SK-N-SH (cell line): ENCODE measurements around the gene TNXB. TPM values are rescaled to one million over a fixed set of nuclear protein-coding genes. Genes with fewer than 3 reads are reported as not detected.

Source experiments
- CTCF ChIA-PET: fragments of 300-600, 350-600 bp; formaldehyde crosslinking; extraction: SDS; loops from one replicate; lab custom pipeline; 2021; lab: Yijun Ruan, JAX
- POLR2A ChIA-PET: fragments of 350-600 bp; sonication (Branson Sonifier 250); formaldehyde crosslinking; extraction: SDS; loops from one replicate; lab custom pipeline; 2020; ENCODE audit warnings: antibody characterized with exemption, inconsistent platforms; lab: Yijun Ruan, JAX
- DNase-seq: peaks from one replicate; pipeline ENCODE4 v3.0.0; 2012
- H2AFZ ChIP-seq: fragments of 200-600 bp; sonication (generic); 2 replicates; pipeline ENCODE4 v1.8.1; 2016; ENCODE audit warnings: antibody characterized with exemption, mild to moderate bottlenecking, low read depth
- H3F3A ChIP-seq: fragments of 200-600 bp; sonication (generic); replicated peaks from 2 replicates; pipeline ENCODE3; 2016; ENCODE audit warnings: antibody characterized with exemption, mild to moderate bottlenecking; ENCODE audit not compliant: insufficient read depth
- H3K27ac ChIP-seq, 2 experiments: fragments of 200-500 bp in 1 of 2; fragments of 200-600 bp in 1 of 2; sonication (Bioruptor generic) in 1 of 2; sonication (generic), shearing (Covaris generic) in 1 of 2; 2 replicates each; pipeline versions ENCODE4 v1.5.1 to v1.6.1; 2014 to 2016; ENCODE audit warnings: low read depth in 2 of 2, inconsistent platforms in 1 of 2, low read length in 1 of 2, mild to moderate bottlenecking in 1 of 2, mixed read lengths in 1 of 2
- H3K27me3 ChIP-seq: fragments of 200-600 bp; sonication (generic), shearing (Covaris generic); 2 replicates; pipeline ENCODE4 v1.6.1; 2016; ENCODE audit warnings: mixed run types; ENCODE audit not compliant: insufficient read depth
- H3K36me3 ChIP-seq, 2 experiments: fragments of 200-500 bp in 1 of 2; fragments of 200-600 bp in 1 of 2; sonication (Bioruptor generic) in 1 of 2; sonication (generic) in 1 of 2; replicated peaks in 1 of 2; 2 replicates each; pipeline versions ENCODE3 to v1.5.1; 2014 to 2016; ENCODE audit warnings: low read length in 1 of 2, mild to moderate bottlenecking in 1 of 2; ENCODE audit not compliant: insufficient read depth in 2 of 2, control insufficient read depth in 1 of 2
- H3K4me1 ChIP-seq, 2 experiments: fragments of 200-500 bp in 1 of 2; fragments of 200-600 bp in 1 of 2; sonication (Bioruptor generic) in 1 of 2; sonication (generic), shearing (Covaris generic) in 1 of 2; 2 replicates each; pipeline versions ENCODE4 v1.5.1 to v1.6.1; 2014 to 2016; ENCODE audit warnings: low read depth in 1 of 2, low read length in 1 of 2, mixed run types in 1 of 2; ENCODE audit not compliant: insufficient read depth in 2 of 2, control insufficient read depth in 1 of 2
- H3K4me2 ChIP-seq: fragments of 200-600 bp; sonication (generic), shearing (Covaris generic); 2 replicates; pipeline ENCODE4 v1.6.1; 2017; ENCODE audit warnings: mixed run types
- H3K4me3 ChIP-seq, 2 experiments: fragments of 200-500 bp in 1 of 2; fragments of 200-600 bp in 1 of 2; sonication (Bioruptor generic) in 1 of 2; sonication (generic), shearing (Covaris generic) in 1 of 2; 2 replicates each; pipeline versions ENCODE4 v1.5.1 to v1.8.1; 2014 to 2016; ENCODE audit warnings: low read depth in 2 of 2, inconsistent platforms in 1 of 2, low read length in 1 of 2, mild to moderate bottlenecking in 1 of 2, mixed read lengths in 1 of 2, moderate library complexity in 1 of 2
- H3K79me2 ChIP-seq: fragments of 200-600 bp; sonication (generic); 2 replicates; pipeline ENCODE4 v1.8.1; 2017; ENCODE audit warnings: mild to moderate bottlenecking; ENCODE audit not compliant: insufficient read depth
- H3K9ac ChIP-seq: fragments of 200-600 bp; sonication (generic); 2 replicates; pipeline ENCODE4 v1.6.1; 2017; ENCODE audit warnings: mixed run types
- H3K9me2 ChIP-seq: fragments of 200-600 bp; sonication (generic); 2 replicates; pipeline ENCODE4 v1.6.1; 2017; ENCODE audit warnings: mixed run types
- H3K9me3 ChIP-seq: fragments of 200-600 bp; sonication (generic); 2 replicates; pipeline ENCODE4 v1.6.1; 2017; ENCODE audit warnings: mixed run types, mild to moderate bottlenecking, moderate library complexity
- H4K20me1 ChIP-seq: fragments of 200-600 bp; sonication (generic); 2 replicates; pipeline ENCODE4 v1.6.1; 2017; ENCODE audit warnings: mild to moderate bottlenecking, mixed run types; ENCODE audit not compliant: insufficient read depth
- ELF1 ChIP-seq: IDR thresholded peaks from 2 replicates; pipeline ENCODE4 v1.4.0; 2012
- FOSL2 ChIP-seq: IDR thresholded peaks from 2 replicates; pipeline ENCODE4 v1.4.0; 2012; ENCODE audit warnings: low read depth, mild to moderate bottlenecking, moderate library complexity, borderline replicate concordance
- FOXJ3 ChIP-seq: sonication (generic); formaldehyde crosslinking; IDR thresholded peaks from 2 replicates; pipeline ENCODE4 v1.5.1; 2020; ENCODE audit warnings: mild to moderate bottlenecking, missing genetic modification reagents
- FOXM1 ChIP-seq: IDR thresholded peaks from 2 replicates; pipeline ENCODE4 v1.4.0; 2012; ENCODE audit warnings: low read depth, mild to moderate bottlenecking
- GABPA ChIP-seq: IDR thresholded peaks from 2 replicates; pipeline ENCODE4 v1.4.0; 2012; ENCODE audit warnings: low read depth, mild to moderate bottlenecking
- GATA2 ChIP-seq: sonication (generic); formaldehyde crosslinking; IDR thresholded peaks from 2 replicates; pipeline ENCODE4 v1.5.0; 2020; ENCODE audit warnings: mild to moderate bottlenecking, missing genetic modification reagents
- JUND ChIP-seq: IDR thresholded peaks from 2 replicates; pipeline ENCODE4 v1.4.0; 2012
- MXI1 ChIP-seq: IDR thresholded peaks from 2 replicates; pipeline ENCODE4 v1.6.1; 2012; ENCODE audit warnings: mild to moderate bottlenecking, low read depth, low read length, improper control_type of control experiment
- NRF1 ChIP-seq: IDR thresholded peaks from 2 replicates; pipeline ENCODE4 v1.6.1; 2012; ENCODE audit warnings: low read depth, mild to moderate bottlenecking, low read length
- POLR2AphosphoS5 ChIP-seq: IDR thresholded peaks from 2 replicates; pipeline ENCODE4 v1.6.1; 2012; ENCODE audit warnings: low read depth, low read length
- RAD21 ChIP-seq: IDR thresholded peaks from 2 replicates; pipeline ENCODE4 v1.6.1; 2012; ENCODE audit warnings: mild to moderate bottlenecking, low read length
- RCOR1 ChIP-seq: fragments of 150-350 bp; IDR thresholded peaks from 2 replicates; pipeline ENCODE4 v1.6.1; 2017; ENCODE audit warnings: antibody characterized with exemption, low read length
- RXRA ChIP-seq: IDR thresholded peaks from 2 replicates; pipeline ENCODE4 v1.4.0; 2012; ENCODE audit warnings: low read depth, mild to moderate bottlenecking, borderline replicate concordance
- SMC3 ChIP-seq: IDR thresholded peaks from 2 replicates; pipeline ENCODE4 v1.6.1; 2012; ENCODE audit warnings: low read depth, low read length, improper control_type of control experiment
- WGBS: methylation state at CpG from one replicate; pipeline ENCODE4 v1.1.6; 2017; ENCODE audit warnings: low lambda C conversion rate; 5-methylcytosine and 5-hydroxymethylcytosine counted together
- polyA plus RNA-seq, 3 experiments: library from polyadenylated mRNA; depleted of rRNA; stranded (reverse); fragments of >200 nt; gene quantifications; 2 replicates each; pipeline ENCODE4 v1.2.3, GENCODE V29; 2012
- TF ChIP-seq, protein P1 (sequence below): fragments of 200-600 bp; sonication (generic); IDR thresholded peaks from 2 replicates; pipeline ENCODE4 v1.6.1; 2017; ENCODE audit warnings: antibody characterized with exemption, mild to moderate bottlenecking, moderate library complexity
- TF ChIP-seq, protein P2 (sequence below): fragments of 150-350 bp; IDR thresholded peaks from 2 replicates; pipeline ENCODE4 v1.6.1; 2016; ENCODE audit warnings: mild to moderate bottlenecking, low read depth, low read length
- TF ChIP-seq, protein P3 (sequence below): IDR thresholded peaks from 2 replicates; pipeline ENCODE4; 2012
- TF ChIP-seq, protein P4 (sequence below): IDR thresholded peaks from 2 replicates; pipeline ENCODE4 v1.4.0; 2012; ENCODE audit warnings: low read depth

TNXB gene
- polyA plus RNA-seq, 1 of the 3 experiments (the other 2 are of a cell fraction): 0.48 TPM

DNA sequence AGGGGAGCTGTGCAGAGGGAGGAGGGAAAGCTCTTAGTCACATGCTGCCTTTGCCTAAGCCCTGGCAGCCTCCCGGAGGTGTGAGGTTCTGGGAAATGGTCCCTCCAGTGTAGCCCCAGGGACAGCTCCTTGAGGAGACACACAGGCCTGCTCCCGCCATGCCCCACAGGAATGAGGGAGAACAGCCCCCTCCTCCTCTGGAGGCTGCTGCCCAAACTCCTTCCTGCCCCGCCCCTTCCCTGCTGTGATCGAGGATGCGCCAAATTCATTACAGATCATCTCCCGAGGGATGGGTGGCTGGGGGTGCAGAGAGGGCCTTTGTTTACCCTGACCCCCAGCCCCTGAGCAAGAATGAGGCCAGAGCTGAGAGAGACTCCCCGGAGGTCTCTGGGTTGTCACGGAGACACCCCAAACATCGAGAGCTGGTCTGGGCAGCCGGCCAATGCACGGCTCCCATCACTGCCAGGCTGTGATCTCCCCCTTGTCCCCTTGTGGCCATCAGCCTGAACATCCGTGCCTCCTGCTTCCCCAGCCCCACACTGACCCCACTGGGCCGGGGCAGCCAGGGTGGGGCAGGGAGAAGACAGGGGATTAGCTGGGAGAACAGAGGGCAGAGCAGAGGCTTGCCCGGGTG, 62.6 kb downstream of the TNXB start:
- Histone ChIP-seq H3K27me3 (peaks cover 8% of the 10 kb centered on the region; the same call in 1 of the 2 replicates), H3K9ac (no peak overlapping the region), H3K9me3 (no peaks in the 10 kb centered on the region), H3K27ac (no peak overlapping the region), H3K4me3 (no peak overlapping the region), H3K36me3 (no peaks in the 10 kb centered on the region), H3K4me2 (peak overlapping the region; percentile 15; the same call in 1 of the 2 replicates), H3K4me1 (peaks cover 0 to 14% of the 10 kb centered on the region in 2 experiments; a peak in 2 of 4 replicates), H3K79me2 (no peaks in the 10 kb centered on the region), H3K9me2 (no peaks in the 10 kb centered on the region), H4K20me1 (no peaks in the 10 kb centered on the region), H3F3A (no peaks in the 10 kb centered on the region), H2AFZ (no peak overlapping the region)
- TF ChIP-seq FOSL2: no peak
- TF ChIP-seq, protein P1, sequence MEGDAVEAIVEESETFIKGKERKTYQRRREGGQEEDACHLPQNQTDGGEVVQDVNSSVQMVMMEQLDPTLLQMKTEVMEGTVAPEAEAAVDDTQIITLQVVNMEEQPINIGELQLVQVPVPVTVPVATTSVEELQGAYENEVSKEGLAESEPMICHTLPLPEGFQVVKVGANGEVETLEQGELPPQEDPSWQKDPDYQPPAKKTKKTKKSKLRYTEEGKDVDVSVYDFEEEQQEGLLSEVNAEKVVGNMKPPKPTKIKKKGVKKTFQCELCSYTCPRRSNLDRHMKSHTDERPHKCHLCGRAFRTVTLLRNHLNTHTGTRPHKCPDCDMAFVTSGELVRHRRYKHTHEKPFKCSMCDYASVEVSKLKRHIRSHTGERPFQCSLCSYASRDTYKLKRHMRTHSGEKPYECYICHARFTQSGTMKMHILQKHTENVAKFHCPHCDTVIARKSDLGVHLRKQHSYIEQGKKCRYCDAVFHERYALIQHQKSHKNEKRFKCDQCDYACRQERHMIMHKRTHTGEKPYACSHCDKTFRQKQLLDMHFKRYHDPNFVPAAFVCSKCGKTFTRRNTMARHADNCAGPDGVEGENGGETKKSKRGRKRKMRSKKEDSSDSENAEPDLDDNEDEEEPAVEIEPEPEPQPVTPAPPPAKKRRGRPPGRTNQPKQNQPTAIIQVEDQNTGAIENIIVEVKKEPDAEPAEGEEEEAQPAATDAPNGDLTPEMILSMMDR: peak; percentile 16; the same call in 1 of the 2 replicates
- no peak for TF ChIP-seq POLR2AphosphoS5
- POLR2A ChIA-PET: no interaction called here
- peak; percentile 85 for DNase-seq
- WGBS: 92% methylated on average over 2 of the region's 14 CpGs
- CTCF ChIA-PET: interaction anchor here (0.8 to 1.6 kb wide), 4 partner anchors 13 to 120 kb away, joined by 3 to 4 read pairs (median 3); no protein-coding TSS in a partner anchor

DNA sequence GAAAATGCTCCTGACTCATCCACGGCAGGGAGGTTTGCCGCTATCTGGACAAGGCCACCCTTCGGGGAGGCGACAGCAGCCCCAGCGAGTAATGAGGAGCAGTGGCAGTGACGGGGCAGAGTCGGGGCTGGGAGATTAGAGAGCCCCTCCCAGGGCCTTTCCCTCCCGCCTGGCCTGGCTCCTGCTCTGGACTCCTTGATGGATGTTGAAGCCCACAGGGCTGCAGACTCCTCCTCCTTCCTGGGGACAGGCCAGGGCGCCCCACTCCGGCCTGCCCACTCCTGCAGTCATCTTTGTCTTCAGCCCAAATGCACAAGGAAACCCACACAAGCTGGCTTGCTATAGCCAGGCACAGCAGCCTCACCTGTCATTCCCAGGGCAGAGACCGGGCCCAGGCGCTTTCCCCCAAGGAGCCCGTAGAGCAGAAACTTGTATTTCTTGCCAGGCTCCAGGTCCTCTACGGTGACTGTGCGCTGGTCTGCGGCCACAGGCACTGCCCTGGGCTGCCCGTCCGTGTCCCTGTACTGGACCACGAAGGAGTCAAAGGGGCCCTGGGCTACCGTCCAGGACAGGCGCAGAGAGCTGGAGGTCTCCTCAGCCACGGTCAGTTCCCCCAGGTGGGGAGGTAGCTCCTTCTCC, 63.2 kb downstream of the TNXB start:
- Histone ChIP-seq H4K20me1 (no peaks in the 10 kb centered on the region), H3K4me3 (no peak overlapping the region), H3K27me3 (peaks cover 2% of the 10 kb centered on the region; the same call in 1 of the 2 replicates), H3K9me3 (no peaks in the 10 kb centered on the region), H3K9me2 (no peaks in the 10 kb centered on the region), H3K9ac (no peak overlapping the region), H3F3A (no peaks in the 10 kb centered on the region), H3K27ac (no peak overlapping the region), H3K79me2 (no peaks in the 10 kb centered on the region), H3K36me3 (no peaks in the 10 kb centered on the region), H3K4me1 (peaks cover 0 to 14% of the 10 kb centered on the region in 2 experiments; a peak in 2 of 4 replicates)
- ChIA-PET POLR2A (no interaction called here), CTCF (interaction anchor here (0.8 kb wide), 1 partner anchor 109 kb away, joined by 3 read pairs; no protein-coding TSS in a partner anchor)
- no peak for TF ChIP-seq FOXJ3 (CRISPR knock-in tag)
- TF ChIP-seq, protein P1: no peak
- TF ChIP-seq ELF1: no peak
- no peak for TF ChIP-seq POLR2AphosphoS5
- TF ChIP-seq, protein P2, sequence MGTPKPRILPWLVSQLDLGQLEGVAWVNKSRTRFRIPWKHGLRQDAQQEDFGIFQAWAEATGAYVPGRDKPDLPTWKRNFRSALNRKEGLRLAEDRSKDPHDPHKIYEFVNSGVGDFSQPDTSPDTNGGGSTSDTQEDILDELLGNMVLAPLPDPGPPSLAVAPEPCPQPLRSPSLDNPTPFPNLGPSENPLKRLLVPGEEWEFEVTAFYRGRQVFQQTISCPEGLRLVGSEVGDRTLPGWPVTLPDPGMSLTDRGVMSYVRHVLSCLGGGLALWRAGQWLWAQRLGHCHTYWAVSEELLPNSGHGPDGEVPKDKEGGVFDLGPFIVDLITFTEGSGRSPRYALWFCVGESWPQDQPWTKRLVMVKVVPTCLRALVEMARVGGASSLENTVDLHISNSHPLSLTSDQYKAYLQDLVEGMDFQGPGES: no peak
- TF ChIP-seq, protein P3, sequence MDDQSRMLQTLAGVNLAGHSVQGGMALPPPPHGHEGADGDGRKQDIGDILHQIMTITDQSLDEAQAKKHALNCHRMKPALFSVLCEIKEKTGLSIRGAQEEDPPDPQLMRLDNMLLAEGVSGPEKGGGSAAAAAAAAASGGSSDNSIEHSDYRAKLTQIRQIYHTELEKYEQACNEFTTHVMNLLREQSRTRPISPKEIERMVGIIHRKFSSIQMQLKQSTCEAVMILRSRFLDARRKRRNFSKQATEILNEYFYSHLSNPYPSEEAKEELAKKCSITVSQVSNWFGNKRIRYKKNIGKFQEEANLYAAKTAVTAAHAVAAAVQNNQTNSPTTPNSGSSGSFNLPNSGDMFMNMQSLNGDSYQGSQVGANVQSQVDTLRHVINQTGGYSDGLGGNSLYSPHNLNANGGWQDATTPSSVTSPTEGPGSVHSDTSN: no peak
- TF ChIP-seq GATA2 (CRISPR knock-in tag): no peak
- TF ChIP-seq FOXM1: no peak
- no peak for TF ChIP-seq JUND
- no peak for TF ChIP-seq NRF1
- TF ChIP-seq, protein P4, sequence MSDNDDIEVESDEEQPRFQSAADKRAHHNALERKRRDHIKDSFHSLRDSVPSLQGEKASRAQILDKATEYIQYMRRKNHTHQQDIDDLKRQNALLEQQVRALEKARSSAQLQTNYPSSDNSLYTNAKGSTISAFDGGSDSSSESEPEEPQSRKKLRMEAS: no peak
- TF ChIP-seq RCOR1: no peak
- TF ChIP-seq SMC3: no peak
- TF ChIP-seq MXI1: no peak
- no peak for TF ChIP-seq GABPA
- TF ChIP-seq RAD21: no peak
- no peak for TF ChIP-seq RXRA
- TF ChIP-seq, all 33 proteins: peak for 0
- Histone ChIP-seq H3K4me2 (no peak overlapping the region), H2AFZ (no peak overlapping the region)
- 95% methylated on average over 10 of the region's 22 CpGs for WGBS
- no peak for DNase-seq
